Posterior cingulate gyrus (tissue), 11 donors: ENCODE results near the gene TM6SF1.
"Not testable (repeated sequence)": the region's sequence is repeated elsewhere in the genome, so short reads cannot be mapped to it uniquely, and the experiment has no call there.

Experiments
- DNase-seq, 10 donors: peaks; one replicate each; pipeline versions ENCODE4 v3.0.0 to v3.0.0-alpha.2; 2020 to 2021; ENCODE audit warnings: mixed read lengths in 3 of 10
- intact Hi-C: fragments of 100-400 bp; cut with DNase I; formaldehyde crosslinking; loops from one replicate; pipeline ENCODE4 v1.15.1; 2023

TM6SF1 gene

DNA sequence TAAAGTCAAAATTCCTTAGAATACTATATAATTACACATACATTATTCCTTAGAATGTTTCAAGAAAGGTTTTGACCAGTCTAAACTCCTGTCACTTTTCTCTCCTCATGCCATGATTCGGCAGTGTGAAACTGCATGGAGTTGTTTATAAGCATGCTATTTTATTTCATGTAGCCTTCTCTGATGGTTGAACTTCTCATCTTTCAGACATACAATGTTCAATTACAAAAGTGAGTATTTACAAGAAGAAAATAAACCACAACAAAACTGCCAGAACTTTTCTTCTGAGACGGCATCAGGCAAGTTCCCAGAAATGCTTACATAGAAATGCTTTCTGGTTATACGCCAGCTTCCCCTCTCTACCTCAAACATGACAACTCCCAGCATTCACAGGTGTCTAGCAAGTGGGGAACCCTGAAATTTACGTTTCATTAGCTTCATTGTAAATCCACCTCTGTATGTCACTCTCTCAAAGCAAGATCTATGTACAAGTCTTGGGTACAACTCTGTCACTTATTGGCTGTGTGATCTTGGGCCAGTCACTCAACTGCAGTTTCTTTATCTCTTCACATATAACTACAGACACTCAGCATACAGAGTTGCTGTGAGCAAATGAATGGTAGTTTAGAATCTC lies 57.4 kb downstream of the TM6SF1 start:
- intact Hi-C loops = no loop called here
- no peak for DNase-seq

- no peak for DNase-seq
- intact Hi-C loops = no loop called here
These were observed 58.8 kb downstream of the TM6SF1 start for GRCh38 chr15:83166218-83166617.

DNA sequence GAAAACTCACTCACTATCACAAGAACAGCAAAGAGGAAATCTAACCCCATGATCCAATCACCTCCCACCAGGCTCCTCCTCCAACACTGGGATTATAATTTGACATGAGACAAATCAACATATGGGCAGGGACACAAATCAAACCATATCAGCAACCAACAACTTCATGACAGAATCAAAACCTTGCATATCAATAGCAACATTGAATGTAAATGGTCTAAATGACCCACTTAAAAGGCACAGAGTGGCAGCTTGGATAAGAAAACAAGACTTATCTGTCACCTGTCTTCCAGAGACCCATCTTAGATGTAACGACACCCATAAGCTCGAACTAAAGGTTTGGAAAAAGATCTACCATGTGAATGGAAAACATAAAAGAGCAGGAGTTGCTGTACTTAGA lies 59.4 kb downstream of the TM6SF1 start:
- intact Hi-C loops = no loop called here
- DNase-seq = no peak

DNA sequence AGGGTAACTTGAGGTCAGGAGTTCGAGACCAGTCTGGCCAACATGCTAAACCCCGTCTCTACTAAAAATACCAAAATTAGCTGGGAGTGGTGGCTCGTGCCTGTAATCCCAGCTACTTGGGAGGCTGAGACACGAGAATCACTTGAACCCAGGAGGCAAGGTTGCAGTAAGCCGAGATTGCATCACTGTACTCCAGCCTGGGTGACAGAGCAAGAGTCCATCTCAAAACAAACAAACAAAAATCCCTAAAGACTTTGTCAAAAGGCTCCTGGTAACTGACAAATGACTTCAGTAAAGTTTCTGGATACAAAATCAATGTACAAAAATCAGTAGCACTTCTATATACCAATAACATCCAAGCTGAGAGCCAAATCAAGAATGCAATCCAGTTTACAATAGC lies 62.1 kb downstream of the TM6SF1 start:
- intact Hi-C loops, DNase-seq: not testable (repeated sequence)

DNA sequence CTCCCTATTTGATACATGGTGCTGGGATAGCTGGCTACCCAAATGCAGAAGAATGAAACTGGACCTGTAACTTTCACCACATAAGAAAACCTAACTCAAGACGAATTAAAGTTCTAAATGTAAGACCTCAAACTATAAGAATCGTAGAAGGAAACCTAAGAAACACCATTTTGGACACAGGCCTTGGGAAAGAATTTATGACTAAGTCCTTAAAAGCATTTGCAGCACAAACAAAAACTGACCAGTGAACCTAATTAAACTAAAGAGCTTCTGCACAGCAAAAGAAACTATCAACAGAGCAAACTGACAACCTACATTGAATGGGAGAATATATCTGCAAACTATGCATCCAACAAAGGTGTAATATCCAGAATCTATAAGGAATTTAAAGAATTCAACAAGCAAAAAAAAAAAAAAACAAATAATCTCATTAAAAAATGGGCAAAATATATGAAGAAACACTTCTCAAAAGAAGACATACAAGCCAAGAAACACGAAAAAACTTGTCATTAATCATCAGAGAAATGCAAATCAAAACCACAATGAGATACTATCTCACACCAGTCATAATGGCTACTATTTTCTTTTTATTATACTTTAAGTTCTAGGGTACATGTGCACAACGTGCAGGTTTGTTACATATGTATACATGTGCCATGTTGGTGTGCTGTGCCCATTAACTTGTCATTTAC lies 63.2 kb downstream of the TM6SF1 start:
- no peak for DNase-seq
- intact Hi-C loops = no loop called here

GRCh38 chr15:83174891-83175290 lies 67.4 kb downstream of the TM6SF1 start:
- intact Hi-C loops = no loop called here
- no peak for DNase-seq

DNA sequence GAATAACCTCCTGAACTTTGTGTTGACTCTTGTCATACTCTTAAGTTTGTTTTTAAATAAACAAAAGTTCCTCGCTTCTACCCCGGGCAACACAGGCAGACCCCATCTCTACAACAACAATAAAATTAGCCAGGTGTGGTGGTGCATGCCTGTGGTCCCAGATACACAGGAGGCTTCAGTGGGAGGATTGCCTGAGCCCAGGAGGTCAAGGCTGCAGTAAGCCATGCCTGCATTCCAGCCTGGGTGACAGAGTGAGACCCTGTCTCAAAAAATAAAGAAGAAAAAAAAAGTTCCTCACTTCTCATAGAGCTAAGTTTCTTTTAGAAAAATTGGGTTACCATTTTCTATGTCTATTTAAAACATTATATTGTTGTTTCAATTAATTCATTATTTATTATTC lies 70.9 kb downstream of the TM6SF1 start:
- intact Hi-C loops = no loop called here
- no peak for DNase-seq

GRCh38 chr15:83178869-83179325 lies 71.5 kb downstream of the TM6SF1 start:
- DNase-seq = no peak
- intact Hi-C loops = no loop called here

GRCh38 chr15:83185561-83185960 lies 78.1 kb downstream of the TM6SF1 start:
- no peak for DNase-seq
- intact Hi-C loops = no loop called here
